GM19099 (cell line): Measurements from ENCODE around the gene GTF3C5.

Experiments
- POLR2A ChIP-seq: IDR thresholded peaks from 3 replicates; pipeline ENCODE4 v1.6.1; 2011; ENCODE audit warnings: low read depth; ENCODE audit not compliant: insufficient read length; ENCODE audit errors: extremely low read depth

GTF3C5 gene

GRCh38 chr9:132991351-132992300, 39.2 kb upstream of the GTF3C5 start:
- TF ChIP-seq POLR2A = no peak

GRCh38 chr9:132993511-132993939, 37.3 kb upstream of the GTF3C5 start:
- TF ChIP-seq POLR2A = no peak

DNA sequence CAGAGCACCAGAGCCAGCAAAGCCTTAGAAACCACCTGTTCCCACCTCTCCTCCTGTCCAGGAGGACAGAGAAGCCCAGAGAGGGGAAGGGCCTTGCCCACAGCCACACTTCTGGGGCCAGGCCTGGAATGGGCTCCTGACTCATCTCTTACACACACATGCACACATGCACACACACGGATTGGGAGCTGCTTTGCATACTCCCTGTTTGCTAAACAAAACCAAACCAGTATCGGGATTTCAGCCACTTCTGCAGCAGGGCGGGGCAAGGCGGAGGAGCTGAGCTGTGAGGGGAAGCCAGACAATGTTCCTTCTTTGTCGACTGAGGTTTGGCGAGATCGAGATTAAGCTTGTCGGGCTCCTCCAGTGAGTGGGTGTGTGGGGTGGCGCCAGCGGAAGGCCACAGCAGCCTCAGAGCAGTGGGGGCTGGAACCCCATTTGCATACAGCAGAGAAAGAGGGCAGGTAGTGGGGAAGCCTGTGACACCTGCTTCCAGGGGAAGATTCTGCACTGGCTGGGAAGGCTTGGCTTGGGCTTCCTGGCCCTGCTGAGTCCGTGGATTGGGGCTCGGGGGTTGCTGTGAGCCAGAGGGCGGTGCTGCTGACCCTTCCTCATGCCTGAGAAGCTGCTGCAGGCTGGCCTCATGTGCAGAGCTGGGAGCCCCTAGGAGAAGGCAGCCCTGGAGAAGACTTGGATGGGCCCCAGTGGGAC, 36.2 kb upstream of the GTF3C5 start:
- TF ChIP-seq POLR2A = no peak

GRCh38 chr9:132995121-132995420, 35.7 kb upstream of the GTF3C5 start:
- no peak for TF ChIP-seq POLR2A

DNA sequence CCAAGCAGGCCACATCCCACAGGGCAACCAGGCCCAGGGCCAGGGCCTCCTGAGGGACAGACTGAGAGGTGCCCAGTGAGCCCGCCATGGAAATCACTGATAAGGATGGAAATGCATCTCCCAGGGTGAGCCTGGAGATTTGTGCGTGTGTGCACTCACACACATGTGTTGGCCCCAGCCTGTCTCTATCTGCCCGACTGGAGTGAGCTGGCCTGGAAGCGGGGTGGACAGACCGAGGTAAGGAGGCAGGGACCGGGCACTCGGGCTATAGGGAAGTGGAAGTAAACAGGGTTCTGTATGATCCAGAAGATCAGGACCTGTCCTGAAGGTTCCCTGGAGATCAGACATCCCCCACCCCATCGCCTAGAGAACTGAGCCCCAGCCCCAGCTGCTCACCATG, 34.9 kb upstream of the GTF3C5 start:
- TF ChIP-seq POLR2A = no peak

DNA sequence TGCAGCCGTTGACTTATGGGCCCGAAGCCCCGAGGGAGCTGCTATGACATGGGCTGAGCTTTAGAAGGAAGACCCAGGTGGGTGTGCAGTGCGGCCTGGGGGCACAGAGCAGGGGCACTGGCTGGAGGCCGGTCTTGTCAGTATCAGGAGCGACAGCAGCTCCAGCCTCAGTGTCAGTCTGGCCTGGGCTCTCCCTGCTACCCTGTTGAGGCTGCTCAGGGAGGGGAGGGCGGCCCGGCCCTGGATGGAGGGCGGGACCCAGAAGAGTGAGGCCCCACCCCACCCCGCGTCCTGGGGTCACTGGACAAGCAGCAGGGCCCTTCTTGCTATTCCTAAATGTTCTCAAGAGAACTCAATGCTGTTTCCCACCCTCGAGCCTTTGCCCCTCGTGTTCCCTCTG, 34.3 kb upstream of the GTF3C5 start:
- TF ChIP-seq POLR2A = no peak

GRCh38 chr9:132997591-132997990, 33.2 kb upstream of the GTF3C5 start:
- no peak for TF ChIP-seq POLR2A

GRCh38 chr9:132998831-132999635, 31.8 kb upstream of the GTF3C5 start:
- TF ChIP-seq POLR2A = no peak

DNA sequence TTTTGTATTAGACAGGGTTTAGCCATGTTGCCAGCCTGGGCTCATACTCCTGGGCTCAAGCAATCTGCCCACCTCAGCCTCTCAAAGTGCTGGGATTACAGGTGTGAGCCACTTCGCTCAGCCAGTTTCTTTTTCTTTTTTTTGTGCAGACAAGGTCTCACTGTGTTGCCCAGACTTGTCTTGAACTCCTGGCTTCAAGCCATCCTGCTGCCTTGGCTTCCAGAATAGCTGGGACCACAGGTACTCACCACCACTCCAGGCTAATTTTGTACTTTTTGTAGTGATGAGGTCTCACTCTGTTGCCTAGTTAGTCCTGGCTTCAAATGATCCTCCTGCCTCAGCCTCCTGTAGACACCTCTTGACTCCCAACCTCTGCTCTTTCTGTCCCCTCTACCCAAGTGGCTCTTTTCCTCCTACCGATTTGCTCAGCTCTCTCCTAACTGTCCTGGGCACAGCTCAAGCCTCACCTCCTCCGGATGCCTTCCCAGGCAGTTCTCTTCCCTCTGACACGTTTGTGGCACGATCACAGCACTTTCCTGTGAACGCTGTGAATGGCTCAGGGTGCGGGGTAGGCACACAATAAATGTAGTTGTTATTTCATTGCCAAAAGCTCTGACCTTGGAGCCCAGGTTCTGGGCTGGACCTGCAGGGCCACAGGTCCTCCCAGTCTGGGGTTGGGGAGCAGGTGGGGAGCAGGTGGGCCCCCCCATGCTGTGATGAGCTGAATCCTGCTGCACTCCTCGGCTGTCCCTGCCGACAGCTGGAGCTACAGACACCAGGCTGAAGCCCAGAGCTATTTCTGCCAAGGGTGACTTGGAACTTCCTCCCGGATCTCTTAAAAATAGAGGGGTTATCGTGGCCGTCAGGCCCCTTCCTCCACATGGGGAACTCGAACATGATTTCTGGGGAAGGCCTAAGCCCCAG, 28.4 kb upstream of the GTF3C5 start:
- TF ChIP-seq POLR2A = no peak

DNA sequence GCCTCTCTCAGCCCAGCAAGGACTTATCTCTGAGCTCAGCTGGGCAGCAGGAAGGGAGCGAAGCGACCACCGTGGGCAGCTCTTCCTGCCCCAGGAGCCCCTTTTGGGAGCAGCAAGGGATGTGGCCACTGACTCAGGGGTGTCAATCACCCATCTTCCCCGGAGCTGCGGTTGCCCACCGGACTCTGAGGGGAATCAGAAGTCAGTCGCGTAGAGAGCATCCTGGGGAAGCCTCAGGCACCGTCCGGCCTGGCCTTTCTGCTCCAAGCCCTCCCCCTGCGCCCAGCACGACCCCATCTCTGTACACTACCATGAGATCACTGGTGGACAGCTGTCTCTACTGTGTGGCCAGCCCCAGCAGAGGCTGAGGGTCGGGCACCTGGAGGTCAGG, 27.7 kb upstream of the GTF3C5 start:
- no peak for TF ChIP-seq POLR2A

DNA sequence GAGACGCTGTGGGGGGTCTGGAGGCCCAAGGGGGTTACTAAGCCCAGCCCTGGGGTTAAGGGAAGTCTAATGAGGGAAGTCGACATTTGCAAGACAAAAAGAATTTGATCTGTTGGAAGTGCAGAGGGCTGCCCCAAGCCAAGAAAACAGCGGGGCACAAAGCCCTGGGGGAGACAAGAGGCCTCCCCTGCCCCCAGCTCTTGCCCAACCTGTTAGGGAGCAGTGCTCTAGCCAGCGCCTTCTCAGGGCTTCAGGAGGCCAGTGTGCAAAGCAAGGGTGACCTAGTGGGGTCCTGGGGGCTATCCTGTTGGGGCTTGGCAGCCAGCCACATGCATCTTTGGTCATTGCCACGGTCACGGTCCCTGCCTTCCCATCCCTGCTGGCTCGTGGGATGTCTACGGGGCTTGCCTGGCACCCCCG, 27.1 kb upstream of the GTF3C5 start:
- no peak for TF ChIP-seq POLR2A

DNA sequence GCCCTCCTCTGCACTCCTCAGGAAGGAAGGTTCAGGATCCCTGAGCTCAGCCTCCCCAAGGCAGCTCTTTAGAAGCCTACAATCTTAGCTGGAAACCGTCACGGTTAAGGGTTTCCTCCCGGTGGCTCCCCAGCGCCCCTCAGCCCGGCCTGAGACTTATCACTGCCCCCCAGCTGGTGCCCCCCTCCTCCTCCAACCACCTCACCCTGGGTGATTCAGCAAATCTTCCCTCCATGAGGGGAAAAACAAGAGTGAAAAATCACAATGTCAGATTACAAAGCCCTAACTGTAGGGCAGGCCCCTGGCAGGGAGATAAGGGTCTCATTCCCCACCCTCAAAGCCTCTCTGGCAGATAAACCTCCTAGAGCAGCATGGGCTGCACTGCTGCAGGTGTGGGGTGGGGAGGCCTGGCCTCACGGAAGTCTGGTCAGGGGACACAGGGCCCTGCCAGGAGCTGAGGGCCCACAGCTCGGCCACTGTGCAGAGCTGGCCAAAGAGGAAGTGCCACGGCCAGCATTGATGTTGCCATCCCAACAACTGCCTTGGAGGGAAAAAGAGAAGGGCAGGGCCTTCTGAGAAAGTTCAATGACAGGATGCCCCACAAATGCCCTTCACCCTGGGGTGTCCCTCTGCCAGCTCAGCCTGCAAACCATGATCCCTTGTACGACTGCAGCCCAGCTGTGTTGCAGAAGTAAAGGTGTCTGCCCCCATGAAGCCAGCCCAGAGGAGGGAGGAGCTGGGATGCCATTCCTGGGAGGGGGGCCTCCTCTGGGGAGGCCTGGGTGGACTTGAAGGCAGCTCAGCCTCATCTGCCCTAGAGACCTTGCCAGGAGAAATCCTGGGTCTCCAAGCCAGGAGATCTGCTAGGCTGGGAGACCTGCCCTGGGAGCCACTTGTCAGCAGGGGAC, 26.5 kb upstream of the GTF3C5 start:
- no peak for TF ChIP-seq POLR2A

GRCh38 chr9:133004999-133005760, 25.6 kb upstream of the GTF3C5 start:
- TF ChIP-seq POLR2A = no peak
